Measurements from ENCODE around the gene GLOD4.
"Not testable (repeated sequence)": the region's sequence is repeated elsewhere in the genome, so short reads cannot be mapped to it uniquely, and the experiment has no call there.

Gene GLOD4

GRCh38 chr17:773016-773415 is 9.1 kb downstream of the GLOD4 start:
- DNase-seq: no peak

DNA sequence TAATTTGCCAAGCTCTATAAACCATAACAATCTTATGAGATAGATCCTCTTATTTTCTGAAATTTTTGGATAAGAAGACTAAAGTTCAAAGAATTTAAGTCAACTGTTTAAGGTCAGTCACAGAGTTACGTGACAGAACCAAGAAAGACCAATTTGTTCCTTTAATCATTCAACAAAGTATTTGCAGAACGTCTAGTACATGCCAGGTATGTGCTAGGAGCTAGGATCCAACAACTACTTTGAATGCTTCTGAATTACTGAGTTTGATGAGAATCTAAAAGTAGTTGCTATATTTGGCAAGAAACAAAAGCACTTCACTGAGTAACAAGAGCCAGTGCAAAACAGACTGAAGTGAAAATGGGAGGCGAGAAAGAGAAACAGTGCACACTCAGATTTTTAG is 15.0 kb downstream of the GLOD4 start:
- DNase-seq: no peak

GRCh38 chr17:760371-760770 is 21.7 kb downstream of the GLOD4 start:
- DNase-seq: no peak

- DNase-seq: no peak
These were observed 22.1 kb downstream of the GLOD4 start for GRCh38 chr17:759964-760363.

DNA sequence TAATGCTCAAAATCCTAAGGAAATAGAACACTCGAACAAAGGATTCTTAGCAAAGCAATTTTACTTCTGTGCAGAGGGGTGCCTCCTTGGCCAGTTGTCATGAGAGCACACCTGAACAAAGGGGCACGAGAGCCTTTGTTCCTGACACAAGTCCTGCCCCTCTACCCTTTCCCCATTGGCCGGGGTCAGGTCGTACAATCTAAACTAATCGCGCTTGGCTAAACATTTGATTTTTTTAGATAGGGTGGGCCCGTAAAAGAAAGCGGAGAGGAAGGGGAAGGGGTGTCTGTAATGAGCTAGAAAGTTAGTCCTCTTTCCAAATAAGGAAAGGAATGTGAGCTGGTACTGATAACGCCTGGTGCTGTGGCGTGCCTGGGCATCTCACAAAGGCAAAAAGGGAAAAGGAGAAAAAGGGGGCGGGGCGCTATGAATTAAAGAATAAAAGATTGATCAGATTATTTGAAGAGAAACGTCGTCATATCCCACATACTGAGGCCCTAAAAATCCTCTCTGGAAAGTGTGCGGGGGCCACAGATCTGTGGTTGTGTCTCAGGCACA is 26.0 kb downstream of the GLOD4 start:
- not testable (repeated sequence) for DNase-seq

DNA sequence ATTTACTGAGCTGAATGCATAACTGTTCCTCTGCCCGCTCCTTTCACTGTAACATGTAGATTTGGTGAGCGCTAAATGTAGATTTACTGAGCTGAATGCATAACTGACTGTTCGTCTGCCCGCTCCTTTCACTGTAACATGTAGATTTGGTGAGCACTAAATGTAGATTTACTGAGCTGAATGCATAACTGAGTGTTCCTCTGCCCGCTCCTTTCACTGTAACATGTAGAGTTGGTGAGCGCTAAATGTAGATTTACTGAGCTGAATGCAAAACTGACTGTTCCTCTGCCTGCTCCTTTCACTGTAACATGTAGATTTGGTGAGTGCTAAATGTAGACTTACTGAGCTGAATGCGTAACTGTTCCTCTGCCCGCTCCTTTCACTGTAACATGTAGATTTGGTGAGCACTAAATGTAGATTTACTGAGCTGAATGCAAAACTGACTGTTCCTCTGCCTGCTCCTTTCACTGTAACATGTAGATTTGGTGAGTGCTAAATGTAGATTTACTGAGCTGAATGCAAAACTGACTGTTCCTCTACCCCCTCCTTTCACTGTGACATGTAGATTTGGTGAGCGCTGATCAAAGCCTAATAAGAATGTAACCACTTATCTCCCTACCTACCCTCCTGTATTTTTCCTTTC is 26.6 kb downstream of the GLOD4 start:
- not testable (repeated sequence) for DNase-seq

DNA sequence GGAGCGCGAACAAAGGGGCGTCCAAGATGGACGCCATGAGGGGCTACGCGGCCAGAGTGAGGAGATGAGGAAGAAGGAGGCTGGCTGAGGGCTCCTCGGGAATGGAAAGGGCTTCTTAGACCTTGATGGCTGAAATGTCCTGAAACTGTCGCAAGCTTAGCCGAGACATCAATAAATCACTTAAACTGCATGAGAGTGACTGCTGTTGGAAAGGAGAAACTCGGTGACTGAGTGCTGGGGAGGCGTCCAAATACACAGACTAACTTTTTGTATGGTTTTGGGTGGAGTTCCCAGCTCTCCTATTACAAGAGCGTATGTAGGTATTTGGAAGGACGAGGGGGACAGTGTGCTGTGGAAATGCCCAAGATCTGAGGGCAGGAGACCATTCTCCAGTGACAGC is 28.7 kb downstream of the GLOD4 start:
- DNase-seq: no peak

DNA sequence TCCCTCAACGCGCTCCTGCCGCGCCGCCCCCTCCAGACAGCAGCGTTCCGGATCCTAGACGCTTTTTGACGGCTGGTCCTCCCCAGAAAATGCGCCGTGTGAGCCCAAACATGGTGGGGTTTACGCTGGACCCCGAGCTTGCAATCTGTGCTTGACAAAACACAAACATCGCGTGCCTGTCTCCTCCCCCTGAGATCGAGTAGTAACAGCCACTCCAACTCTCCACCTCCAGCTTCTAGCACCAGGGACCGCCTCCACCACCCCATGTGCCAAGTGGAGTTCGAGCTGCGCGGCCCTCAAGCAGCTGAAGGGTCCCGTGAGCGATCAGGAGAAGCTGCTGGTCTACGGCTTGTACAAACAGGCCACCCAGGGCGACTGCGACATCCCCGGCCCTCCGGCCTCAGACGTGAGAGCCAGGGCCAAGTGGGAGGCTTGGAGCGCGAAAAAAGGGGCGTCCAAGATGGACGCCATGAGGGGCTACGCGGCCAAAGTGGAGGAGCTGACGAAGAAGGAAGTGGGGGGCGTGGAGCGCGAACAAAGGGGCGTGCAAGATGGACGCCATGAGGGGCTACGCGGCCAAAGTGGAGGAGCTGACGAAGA is 29.4 kb downstream of the GLOD4 start:
- no peak for DNase-seq

- peak; percentile 77 for DNase-seq
These were observed 30.0 kb downstream of the GLOD4 start, which contains the start of gene GEMIN4 for GRCh38 chr17:752002-752619. Gene GEMIN4, minus strand, starts transcription at chr17:752264. Its CDS starts 122 bp downstream, at chr17:752142.

DNA sequence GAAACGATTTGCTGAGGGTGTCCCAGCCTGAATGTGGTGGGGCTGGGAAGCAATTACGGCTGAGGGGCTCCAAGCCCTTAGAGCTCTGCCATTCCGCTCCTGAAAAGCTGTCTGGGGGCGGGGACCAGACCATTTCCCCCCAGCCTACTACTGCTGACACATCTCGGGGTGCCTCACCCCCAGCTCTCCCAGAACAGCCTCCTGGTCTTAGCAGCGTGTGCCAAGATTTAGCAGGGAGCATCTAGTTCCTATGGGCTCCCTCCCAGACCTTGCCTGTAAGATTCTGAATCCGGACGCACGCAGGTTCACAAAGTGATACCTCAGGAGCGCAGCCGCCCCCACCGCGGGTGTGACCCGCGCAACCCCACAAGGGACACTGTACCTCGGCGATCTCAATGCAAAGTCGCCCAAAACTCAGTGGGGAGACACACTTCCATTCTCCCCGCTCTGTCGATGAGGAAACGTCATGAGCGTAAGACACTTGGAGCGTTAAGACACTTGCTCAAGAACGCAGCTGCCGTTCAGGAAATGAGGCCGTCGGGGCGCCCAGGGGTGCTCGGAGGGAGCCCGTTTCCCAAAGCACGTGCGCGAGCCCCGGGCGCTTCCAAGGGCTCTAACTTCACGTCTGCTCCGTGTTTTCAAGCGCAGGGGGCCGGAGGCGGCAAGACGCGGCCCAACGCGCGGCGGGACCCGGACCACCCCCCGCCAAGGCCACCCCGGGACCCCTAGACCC is 30.6 kb downstream of the GLOD4 start:
- no peak for DNase-seq

DNA sequence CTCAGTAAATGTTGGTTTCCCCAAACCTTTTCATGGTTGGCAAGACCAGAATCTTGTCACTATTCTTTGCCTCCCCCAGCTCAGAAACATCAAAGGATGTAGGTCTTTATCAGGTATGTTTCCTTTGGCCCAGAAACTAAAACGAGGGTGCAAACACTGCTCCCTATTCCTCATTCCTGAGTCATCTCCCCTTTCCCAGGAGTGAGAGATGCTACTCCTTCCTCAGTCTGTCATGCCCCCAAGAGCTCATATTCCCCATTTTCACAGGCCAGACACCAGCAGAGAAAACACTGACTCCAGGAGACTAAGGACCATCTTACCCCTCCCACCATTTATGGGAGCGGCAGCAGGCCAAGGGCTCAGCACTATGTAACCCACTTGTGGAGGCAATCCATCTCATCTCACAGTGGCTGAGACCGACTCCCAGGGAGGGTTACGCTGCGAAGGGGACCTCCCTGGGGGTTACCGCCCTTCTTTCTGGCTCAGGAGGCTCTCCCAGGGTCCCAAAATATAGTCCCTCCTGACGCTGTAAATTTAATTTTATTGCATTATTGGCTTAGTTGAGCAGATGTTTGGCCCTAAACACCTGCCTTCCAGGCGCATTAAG is 31.5 kb downstream of the GLOD4 start:
- no peak for DNase-seq

GRCh38 chr17:749359-749758 is 32.7 kb downstream of the GLOD4 start:
- DNase-seq: not testable (repeated sequence)

DNA sequence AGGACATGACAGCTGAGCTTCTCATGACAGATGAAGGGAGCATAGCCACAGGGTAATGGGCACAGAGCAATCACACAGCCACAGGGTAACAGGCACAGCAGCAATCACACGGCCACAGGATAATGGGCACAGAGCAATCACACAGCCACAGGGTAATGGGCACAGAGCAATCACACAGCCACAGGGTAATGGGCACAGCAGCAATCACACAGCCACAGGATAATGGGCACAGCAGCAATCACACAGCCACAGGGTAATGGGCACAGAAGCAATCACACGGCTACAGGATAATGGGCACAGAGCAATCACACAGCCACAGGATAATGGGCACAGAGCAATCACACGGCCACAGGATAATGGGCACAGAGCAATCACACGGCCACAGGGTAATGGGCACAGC is 33.5 kb downstream of the GLOD4 start:
- DNase-seq: not testable (repeated sequence)

DNA sequence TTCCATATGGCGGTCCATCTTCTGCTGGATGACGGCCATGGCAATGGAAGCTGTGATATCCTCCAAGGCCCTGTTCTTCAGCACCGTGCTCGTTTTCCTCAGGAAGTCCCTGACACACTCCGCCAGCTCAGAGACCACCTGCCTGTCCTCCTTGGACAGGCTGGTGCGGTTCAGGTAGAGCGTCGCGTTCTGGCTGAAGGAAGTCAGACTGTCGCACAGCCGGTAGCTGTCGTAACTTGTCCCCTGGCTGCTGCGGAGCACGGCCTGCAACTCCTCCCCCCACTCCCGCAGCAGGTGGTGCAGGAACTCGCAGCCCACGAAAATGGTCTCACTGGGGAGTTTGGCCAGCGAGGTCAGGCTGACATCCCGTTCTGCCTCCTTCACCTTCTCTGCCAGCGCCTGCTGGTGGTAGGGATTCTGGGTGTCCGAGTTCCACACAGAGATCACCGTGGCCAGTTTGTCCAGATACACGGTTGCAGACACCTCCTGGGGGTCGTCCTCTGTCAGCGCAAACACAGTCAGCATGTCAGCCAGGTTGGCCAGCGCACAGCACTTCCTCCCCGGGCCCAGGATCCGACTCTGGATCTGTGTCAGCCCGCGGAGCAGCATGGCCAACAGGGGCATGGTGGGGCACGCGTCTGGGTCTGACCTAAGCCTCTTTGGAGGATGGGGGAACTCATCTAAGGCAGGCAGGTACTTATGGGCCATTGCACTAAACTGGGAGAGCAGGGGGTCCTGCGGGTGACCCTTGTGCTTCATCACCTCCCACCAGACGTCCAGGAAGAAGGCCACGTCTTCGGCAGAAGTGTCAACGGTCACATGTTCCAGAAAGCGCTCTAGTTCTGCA is 35.1 kb downstream of the GLOD4 start:
- DNase-seq: no peak

DNA sequence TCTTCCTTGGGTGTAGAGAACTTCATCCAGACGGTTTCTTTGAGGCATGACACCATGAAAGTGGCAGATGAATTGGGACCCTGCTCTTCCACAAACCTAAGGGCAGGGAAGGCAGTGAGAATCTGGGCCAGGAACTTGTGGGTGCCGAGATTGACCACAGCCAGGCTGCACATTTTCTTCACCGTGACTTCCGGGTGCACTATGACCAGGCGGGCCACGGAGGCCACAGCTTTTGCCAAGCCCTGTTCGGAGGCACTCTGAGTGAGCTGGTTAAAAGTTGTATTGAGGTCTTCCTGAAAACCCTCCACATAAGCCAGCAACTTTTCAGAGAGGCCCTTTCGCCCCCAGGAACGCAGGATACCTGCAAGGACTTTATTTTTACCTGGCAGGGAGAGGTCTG is 35.9 kb downstream of the GLOD4 start:
- DNase-seq: no peak

GRCh38 chr17:745406-745805 is 36.7 kb downstream of the GLOD4 start:
- no peak for DNase-seq

DNA sequence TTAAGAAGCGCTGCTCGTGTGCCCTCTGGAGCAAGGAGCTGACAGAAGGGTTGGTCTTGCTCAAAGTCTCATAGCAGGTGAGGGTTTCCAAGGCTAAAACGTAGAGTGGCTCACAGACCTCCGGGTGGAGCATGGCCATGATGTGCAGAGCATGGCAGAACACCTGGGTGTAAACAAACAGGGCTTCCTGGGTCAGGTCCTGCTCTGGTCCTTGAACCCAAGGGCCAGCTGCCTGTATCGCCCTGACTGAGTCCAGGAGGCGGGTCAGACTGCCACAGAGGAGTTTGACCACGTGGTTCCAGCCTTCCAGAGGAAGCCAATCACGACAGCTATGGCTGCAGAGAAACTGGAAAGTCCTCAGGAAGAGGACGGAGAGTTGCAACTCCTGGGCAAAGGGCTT is 37.1 kb downstream of the GLOD4 start:
- no peak for DNase-seq

- no peak for DNase-seq
These were observed 38.9 kb downstream of the GLOD4 start for GRCh38 chr17:743139-743538.

GRCh38 chr17:742147-742793 is 39.8 kb downstream of the GLOD4 start:
- DNase-seq: no peak

GRCh38 chr17:740240-741017 is 41.7 kb downstream of the GLOD4 start:
- no peak for DNase-seq

All from kidney glomerular epithelial cell (primary cell).